ENCODE results near the gene SUCO. TPM values are rescaled to one million over a fixed set of nuclear protein-coding genes. Genes with fewer than 3 reads are reported as not detected.
A peak's percentile ranks its signal among the peaks of the same experiment; 100 is the strongest.

Gene SUCO
- polyA plus RNA-seq, 1 of the 3 experiments (the other 2 are of a cell fraction) = 5.4 TPM

- H3K9ac ChIP-seq = no peak overlapping the region
- H3K4me1 ChIP-seq (ENCODE audit: control insufficient read depth in 1 of 2, insufficient read depth in 2 of 2, low read depth in 1 of 2, low read length in 1 of 2) = peaks cover 0 to 39% of the 10 kb centered on the region in 2 experiments; a peak in 2 of 4 replicates
- H3K9me2 ChIP-seq = no peaks in the 10 kb centered on the region
- ChIA-PET CTCF (interaction anchor here (1.0 kb wide), 1 partner anchor 24 kb away, joined by 3 read pairs; no protein-coding TSS in a partner anchor), POLR2A (no interaction called here)
- no peaks in the 10 kb centered on the region for H3K9me3 ChIP-seq
- H3K79me2 ChIP-seq (ENCODE audit: insufficient read depth) = 0 out of 2 replicates have a peak, but pooled peaks cover 6% of the 10 kb centered on the region
- H2AFZ ChIP-seq (ENCODE audit: low read depth) = no peak overlapping the region
- H3K4me3 ChIP-seq (ENCODE audit: low read depth in 2 of 2, low read length in 1 of 2) = no peak overlapping the region
- no peak for DNase-seq
- H3K27ac ChIP-seq (ENCODE audit: low read depth in 2 of 2, low read length in 1 of 2) = peak overlapping the region; percentile 50 to 68; a peak in 3 of 4 replicates
- TF ChIP-seq REST (IDR thresholded peaks at IDR 0.05; ENCODE audit: low read depth, low read length) (no peak), CHD2 (IDR thresholded peaks at IDR 0.05; ENCODE audit: low read length, partially characterized antibody) (no peak), TEAD4 (IDR thresholded peaks at IDR 0.05; ENCODE audit: borderline replicate concordance, insufficient read depth) (0 out of 2 replicates have a peak, but pooled peaks have one; percentile 22), PBX3 (IDR thresholded peaks at IDR 0.05) (no peak), MXI1 (IDR thresholded peaks at IDR 0.05; ENCODE audit: low read depth, low read length) (no peak), MEF2A (IDR thresholded peaks at IDR 0.05; ENCODE audit: borderline replicate concordance, low read depth) (no peak), RFX5 (IDR thresholded peaks at IDR 0.05; ENCODE audit: low read length) (no peak)
- TF ChIP-seq, protein P1, sequence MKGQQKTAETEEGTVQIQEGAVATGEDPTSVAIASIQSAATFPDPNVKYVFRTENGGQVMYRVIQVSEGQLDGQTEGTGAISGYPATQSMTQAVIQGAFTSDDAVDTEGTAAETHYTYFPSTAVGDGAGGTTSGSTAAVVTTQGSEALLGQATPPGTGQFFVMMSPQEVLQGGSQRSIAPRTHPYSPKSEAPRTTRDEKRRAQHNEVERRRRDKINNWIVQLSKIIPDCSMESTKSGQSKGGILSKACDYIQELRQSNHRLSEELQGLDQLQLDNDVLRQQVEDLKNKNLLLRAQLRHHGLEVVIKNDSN (IDR thresholded peaks at IDR 0.05; ENCODE audit: borderline replicate concordance, low read depth) = no peak
- no peak overlapping the region for H3K4me2 ChIP-seq
- H4K20me1 ChIP-seq (ENCODE audit: insufficient read depth) = no peaks in the 10 kb centered on the region
- no peaks in the 10 kb centered on the region for H3K27me3 ChIP-seq (ENCODE audit: insufficient read depth)
- H3F3A ChIP-seq (replicated peaks; ENCODE audit: insufficient read depth) = peaks cover 54% of the 10 kb centered on the region
- peaks cover 34 to 62% of the 10 kb centered on the region in 2 experiments for H3K36me3 ChIP-seq (replicated peaks in 1 of 2; ENCODE audit: control insufficient read depth in 1 of 2, insufficient read depth in 2 of 2, low read length in 1 of 2)
These were observed 52.9 kb downstream of the SUCO start for GRCh38 chr1:172585861-172586260.

All from SK-N-SH (cell line).